RWPE2 (cell line): Measurements from ENCODE around the gene DDX41.
A peak's percentile ranks its signal among the peaks of the same experiment; 100 is the strongest.

Source experiments
- ATAC-seq: fragments of 200-7000 bp; cut with Tn5 transposase; 3 replicates; pipeline ENCODE4 v1.9.1; 2021; ENCODE audit warnings: low read depth
- DNase-seq: peaks from one replicate; pipeline ENCODE4 v3.0.0-alpha.2; 2020; ENCODE audit warnings: low spot score
- H3K27ac ChIP-seq: fragments of 450-650 bp; 2 replicates; pipeline ENCODE4 v1.5.1; 2017; ENCODE audit warnings: mild to moderate bottlenecking; ENCODE audit not compliant: poor library complexity, severe bottlenecking
- H3K27me3 ChIP-seq: fragments of 250-450 bp; sonication (Bioruptor Pico); 2 replicates; pipeline ENCODE4 v1.5.1; 2021; ENCODE audit warnings: mild to moderate bottlenecking, moderate library complexity; ENCODE audit not compliant: insufficient read depth, poor library complexity, severe bottlenecking
- H3K36me3 ChIP-seq: fragments of 250-450 bp; sonication (Bioruptor Pico); 2 replicates; pipeline ENCODE4 v1.5.1; 2020; ENCODE audit warnings: low read depth, mild to moderate bottlenecking, moderate library complexity
- H3K4me1 ChIP-seq: fragments of 250-450 bp; sonication (Bioruptor Pico); 2 replicates; pipeline ENCODE4 v1.5.1; 2021; ENCODE audit warnings: mild to moderate bottlenecking, moderate library complexity; ENCODE audit not compliant: insufficient read depth, poor library complexity, severe bottlenecking
- H3K4me3 ChIP-seq: fragments of 250-450 bp; sonication (Bioruptor Pico); 2 replicates; pipeline ENCODE4 v1.5.1; 2021; ENCODE audit warnings: mild to moderate bottlenecking, moderate library complexity; ENCODE audit not compliant: severe bottlenecking
- H3K9me3 ChIP-seq: fragments of 250-450 bp; sonication (Bioruptor Pico); 2 replicates; pipeline ENCODE4 v1.5.1; 2021; ENCODE audit warnings: mild to moderate bottlenecking, moderate library complexity; ENCODE audit not compliant: severe bottlenecking
- CTCF ChIP-seq: fragments of 450-650 bp; IDR thresholded peaks from one replicate; pipeline ENCODE4 v1.5.1; 2017; ENCODE audit warnings: mild to moderate bottlenecking, moderate library complexity; ENCODE audit not compliant: poor library complexity, severe bottlenecking

The DDX41 gene

GRCh38 chr5:177520916-177521513, 4.3 kb upstream of the DDX41 start:
- Histone ChIP-seq H3K27ac (no peak overlapping the region), H3K4me3 (no peak overlapping the region), H3K9me3 (no peaks in the 10 kb centered on the region), H3K4me1 (no peaks in the 10 kb centered on the region), H3K36me3 (peaks cover 62% of the 10 kb centered on the region), H3K27me3 (no peaks in the 10 kb centered on the region)
- TF ChIP-seq CTCF: no peak
- no peak for ATAC-seq
- peak; percentile 48 for DNase-seq

DNA sequence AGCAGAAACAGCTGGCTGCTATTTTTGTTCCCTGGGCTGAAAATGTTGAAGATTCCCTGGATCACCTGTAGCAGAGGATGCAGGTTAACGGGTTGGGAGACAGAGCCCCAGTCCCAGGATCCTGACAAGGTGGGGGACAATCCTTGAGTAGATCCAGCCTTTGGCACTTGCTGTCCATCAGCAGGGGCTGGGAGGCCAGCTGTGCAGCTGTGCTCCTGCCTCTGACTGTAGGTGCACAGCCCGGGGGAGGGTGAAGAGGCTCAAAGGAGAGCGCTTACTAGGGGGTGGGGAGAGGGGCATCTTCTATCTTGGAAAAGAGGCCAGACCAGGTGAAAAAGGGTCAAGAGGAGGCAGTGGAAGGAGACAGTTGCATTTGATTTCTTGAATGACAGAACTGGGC, 3.5 kb upstream of the DDX41 start:
- no peak overlapping the region for H3K27ac ChIP-seq
- ATAC-seq: no peak

DNA sequence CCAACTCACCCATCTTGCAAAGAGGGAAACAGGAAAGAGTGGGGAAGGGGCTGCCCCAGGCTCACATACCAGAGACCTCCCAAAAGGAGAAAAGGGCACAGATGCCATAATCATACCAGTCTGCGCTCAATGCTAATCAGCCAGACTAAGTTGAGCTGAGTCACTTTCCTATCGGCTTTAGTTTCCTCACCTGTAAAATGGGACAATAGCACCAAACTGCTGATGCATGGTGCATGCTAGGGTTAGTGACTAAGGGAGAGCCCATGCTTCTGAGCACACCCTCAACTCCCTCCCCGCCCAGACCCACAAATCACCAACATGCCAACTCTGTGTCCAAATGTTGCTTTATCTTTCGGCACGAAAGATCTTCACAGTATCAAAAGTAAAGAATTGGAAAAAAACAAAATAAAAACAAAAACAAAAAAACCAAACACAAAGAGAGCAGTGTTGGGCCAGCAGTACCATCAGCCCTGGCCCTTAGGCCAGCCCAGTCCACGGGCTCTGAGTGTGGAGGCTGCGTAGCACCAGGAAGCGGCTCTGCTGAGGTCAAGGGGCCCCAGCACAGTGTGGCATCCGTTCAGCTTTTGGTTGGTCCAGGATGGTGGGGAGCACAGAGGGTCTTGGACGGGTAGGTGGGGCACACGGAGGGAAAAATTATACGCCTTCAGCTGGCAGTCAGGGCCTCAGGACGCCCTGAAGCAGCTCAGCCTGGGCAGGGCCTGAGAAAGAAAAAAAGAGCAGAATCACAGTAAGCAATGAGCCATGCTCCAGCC, 2.9 kb upstream of the DDX41 start:
- peaks cover 62% of the 10 kb centered on the region for H3K36me3 ChIP-seq

More for the DNA sequence above, 3.5 kb upstream of the DDX41 start:
- Histone ChIP-seq H3K4me1 (no peaks in the 10 kb centered on the region), H3K9me3 (no peaks in the 10 kb centered on the region), H3K4me3 (no peak overlapping the region), H3K27me3 (no peaks in the 10 kb centered on the region), H3K36me3 (peaks cover 62% of the 10 kb centered on the region)
- TF ChIP-seq CTCF: no peak
- peak; percentile 55 for DNase-seq

DNA sequence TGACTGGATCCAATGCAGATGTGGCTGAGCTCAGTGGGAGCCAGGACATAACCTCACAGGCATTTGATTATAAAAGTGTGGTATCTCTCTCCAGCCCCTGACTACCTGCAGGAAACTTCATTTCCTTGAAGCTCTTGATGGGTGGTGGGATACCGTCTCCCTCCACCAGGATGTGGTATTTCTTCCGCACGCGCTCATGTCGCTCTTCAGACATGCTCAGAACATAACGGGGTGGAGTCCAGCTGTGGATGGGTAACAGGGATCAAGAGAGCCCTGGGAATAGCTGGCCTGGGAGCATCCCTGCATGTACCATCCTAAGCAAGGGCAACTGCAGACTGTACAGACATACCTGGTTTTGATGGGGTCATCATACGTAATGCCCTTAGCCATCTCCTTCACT, 1.2 kb downstream of the DDX41 start:
- DNase-seq: no peak
- no peaks in the 10 kb centered on the region for H3K27me3 ChIP-seq
- no peak for ATAC-seq
- TF ChIP-seq CTCF: no peak
- no peaks in the 10 kb centered on the region for H3K9me3 ChIP-seq
- no peaks in the 10 kb centered on the region for H3K4me1 ChIP-seq
- peak overlapping the region; percentile 46 for H3K27ac ChIP-seq
- peaks cover 69% of the 10 kb centered on the region for H3K36me3 ChIP-seq
- peak overlapping the region; percentile 81 for H3K4me3 ChIP-seq

More for the DNA sequence above, 2.9 kb upstream of the DDX41 start:
- no peak for TF ChIP-seq CTCF
- Histone ChIP-seq H3K9me3 (no peaks in the 10 kb centered on the region), H3K27me3 (no peaks in the 10 kb centered on the region), H3K4me3 (no peak overlapping the region), H3K27ac (no peak overlapping the region), H3K4me1 (no peaks in the 10 kb centered on the region)
- no peak for ATAC-seq
- peak; percentile 42 for DNase-seq

DNA sequence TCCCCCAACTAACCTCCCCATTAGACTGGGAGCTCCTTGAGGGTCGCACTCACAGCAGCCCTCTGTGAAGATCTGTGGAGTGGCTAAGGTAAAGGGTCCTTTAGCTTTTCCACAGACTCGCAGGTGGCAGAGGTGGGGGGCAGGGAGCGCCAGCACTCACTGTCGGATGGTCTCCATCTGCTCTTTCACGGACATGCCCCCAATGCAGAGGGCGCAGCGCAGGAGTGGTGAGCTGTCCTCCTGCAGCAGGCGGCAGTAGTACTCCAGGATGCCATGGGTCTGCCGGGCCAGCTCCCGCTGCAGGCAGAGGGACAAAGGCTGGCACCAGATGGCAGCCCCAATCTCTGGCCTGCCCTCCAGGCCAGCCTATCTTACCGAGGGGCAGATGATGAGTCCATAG, 2.2 kb downstream of the DDX41 start:
- Histone ChIP-seq H3K36me3 (peaks cover 67% of the 10 kb centered on the region), H3K4me3 (no peak overlapping the region), H3K4me1 (no peaks in the 10 kb centered on the region), H3K9me3 (no peaks in the 10 kb centered on the region), H3K27ac (no peak overlapping the region), H3K27me3 (no peaks in the 10 kb centered on the region)
- DNase-seq (no peak), ATAC-seq (no peak)
- no peak for TF ChIP-seq CTCF
